ENCODE measurements around the gene EXOC7.

Gene EXOC7

DNA sequence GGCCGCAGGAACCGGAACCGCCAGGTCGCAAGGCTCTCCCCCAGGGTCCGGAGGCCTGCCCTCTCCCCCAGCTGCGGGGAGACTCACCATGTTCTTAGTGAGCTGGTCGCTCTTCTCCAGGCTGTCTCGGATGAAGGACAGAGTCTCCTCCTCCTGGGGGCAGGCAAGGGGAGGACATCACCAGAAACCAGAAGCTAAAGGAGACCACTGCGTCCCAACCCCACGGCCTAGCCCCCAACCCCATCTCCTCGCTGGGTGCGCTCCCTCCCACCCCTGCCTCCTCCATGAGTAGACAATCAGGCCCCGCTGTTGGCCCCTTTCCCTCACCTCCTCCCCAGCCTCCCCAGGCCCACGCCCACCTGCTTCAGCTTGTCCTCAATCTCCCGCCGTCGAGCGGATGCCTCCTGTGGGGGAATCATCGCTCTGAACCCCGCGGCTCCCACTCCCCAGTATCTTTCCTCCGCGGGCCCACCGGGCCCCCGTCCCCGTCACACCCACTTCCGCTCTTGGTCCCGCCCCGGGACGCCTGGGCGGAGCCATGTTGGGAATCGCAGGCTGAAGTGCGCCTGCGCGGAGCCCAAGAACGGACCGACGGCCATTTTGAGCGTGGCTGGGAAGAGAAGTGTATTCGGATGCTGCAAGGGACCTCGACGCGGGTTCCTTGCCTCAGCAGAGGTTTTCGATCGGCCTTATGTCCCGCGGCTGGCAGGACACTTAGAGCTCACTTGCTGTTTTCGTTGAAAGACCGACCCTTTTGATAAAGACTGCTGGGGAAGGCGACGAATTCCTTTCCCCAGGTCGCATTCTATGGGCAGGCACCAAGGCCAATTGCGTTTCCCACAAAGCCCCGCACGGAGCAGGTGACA, at the start of gene EXOC7:
EXOC7 (minus strand) TSS at position 514 of the 866 bp plus-strand sequence; CDS start at position 419, 95 bp downstream.
- DNase-seq: peak; percentile 94

DNA sequence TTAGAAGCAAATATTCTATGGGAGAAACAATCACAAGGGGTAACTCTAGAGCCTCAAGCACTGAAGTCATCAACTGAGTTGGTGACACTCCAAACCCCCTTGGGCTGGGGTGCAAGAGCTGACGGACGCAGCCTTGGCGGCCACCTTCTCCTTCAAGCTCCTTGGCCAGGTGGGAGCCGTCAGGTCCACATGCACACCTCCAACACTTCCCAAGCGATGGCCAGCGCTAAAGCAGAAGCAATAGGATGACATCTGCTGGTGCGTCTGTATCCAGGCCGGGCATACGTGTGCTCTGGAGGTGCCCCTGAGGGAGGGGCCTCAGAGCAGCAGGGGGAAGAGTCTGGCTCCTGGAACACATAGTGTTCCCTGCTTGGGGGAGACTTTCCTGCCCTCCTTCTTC, 49.6 kb upstream of the EXOC7 start:
- no peak for DNase-seq

- no peak for DNase-seq
Measured at GRCh38 chr17:76152591-76152990, 49.0 kb upstream of the EXOC7 start.

- DNase-seq: peak; percentile 45
Measured at GRCh38 chr17:76151896-76152454, 48.4 kb upstream of the EXOC7 start.

GRCh38 chr17:76150712-76151622, 47.4 kb upstream of the EXOC7 start:
- DNase-seq: no peak

GRCh38 chr17:76149214-76149613, 45.6 kb upstream of the EXOC7 start:
- no peak for DNase-seq

- DNase-seq: no peak
Measured at GRCh38 chr17:76148015-76148326, 44.4 kb upstream of the EXOC7 start.

- DNase-seq: no peak
Measured at GRCh38 chr17:76147211-76148014, 43.8 kb upstream of the EXOC7 start.

- no peak for DNase-seq
Measured at GRCh38 chr17:76146053-76146851, 42.7 kb upstream of the EXOC7 start.

DNA sequence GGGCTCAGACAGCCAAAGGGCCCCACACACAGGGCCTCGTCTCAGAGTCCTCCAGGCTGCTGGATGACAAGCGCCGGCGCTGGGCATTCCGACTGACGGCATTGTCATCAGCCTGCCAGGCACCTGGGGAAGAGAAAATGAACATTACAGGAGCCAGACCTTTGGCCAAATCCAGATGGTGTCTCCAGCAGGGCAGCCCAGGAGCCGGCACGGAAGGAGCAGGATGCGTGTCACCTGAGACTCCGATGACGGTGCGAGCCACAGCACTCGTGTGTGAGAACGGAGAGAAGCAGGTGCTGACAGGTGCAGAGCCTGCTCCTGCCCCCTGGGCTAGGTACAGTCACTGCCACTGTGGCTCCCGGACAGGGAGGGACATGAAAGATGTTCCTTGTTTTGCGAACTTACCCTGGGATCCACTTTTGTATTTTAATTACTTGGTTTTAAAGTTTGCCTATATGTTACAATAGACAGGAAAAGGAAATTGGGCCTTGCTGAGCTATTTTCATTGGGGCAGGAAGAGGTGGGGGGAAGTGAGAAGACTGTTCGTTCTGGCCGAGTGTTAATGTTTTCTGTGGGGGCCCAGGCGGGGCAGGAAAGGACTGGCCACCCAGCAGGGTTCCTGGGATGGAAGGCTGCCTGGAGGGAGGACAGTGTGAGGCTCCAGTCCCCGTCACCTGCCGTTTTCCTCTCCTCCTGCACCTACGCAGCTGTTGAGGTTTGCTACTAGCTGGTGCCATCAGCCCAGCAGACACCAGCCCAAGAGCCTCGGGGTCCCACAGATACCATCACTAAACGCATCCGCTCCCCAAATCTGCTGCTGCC, 41.9 kb upstream of the EXOC7 start:
- peak; percentile 69 for DNase-seq

DNA sequence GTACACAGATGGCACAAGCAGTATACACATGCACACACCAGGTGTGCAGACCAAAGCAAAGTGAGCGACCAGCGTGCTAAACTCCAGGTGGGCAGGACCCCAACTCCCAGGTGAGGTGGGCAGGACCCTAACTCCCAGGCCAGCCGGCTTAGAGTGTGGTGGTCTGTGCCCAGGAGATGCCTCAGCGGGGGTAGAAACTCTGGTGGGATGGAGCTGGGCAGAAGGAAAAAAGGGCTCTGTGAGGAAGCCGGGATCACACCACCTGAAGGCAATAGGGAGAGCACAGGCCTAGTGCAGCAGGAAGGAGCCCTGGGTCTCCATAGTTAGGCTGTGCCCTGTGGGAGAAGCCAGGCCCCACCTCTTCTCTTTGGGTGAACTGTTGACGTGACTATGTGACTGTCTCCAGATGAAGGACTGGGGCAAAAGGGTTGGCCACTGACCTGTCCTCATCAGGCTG, 39.0 kb upstream of the EXOC7 start:
- DNase-seq: no peak

GRCh38 chr17:76142039-76142584, 38.5 kb upstream of the EXOC7 start:
- DNase-seq: no peak

- peak; percentile 96 for DNase-seq
Measured at GRCh38 chr17:76141212-76142038, 37.8 kb upstream of the EXOC7 start, which contains the start of gene FOXJ1. Gene FOXJ1 (minus strand): TSS chr17:76141245. CDS start chr17:76140395, 850 bp downstream.

- no peak for DNase-seq
Measured at GRCh38 chr17:76140661-76141211, 37.1 kb upstream of the EXOC7 start.

GRCh38 chr17:76139801-76140660, 36.4 kb upstream of the EXOC7 start:
- DNase-seq: peak; percentile 47

GRCh38 chr17:76138896-76139752, 35.5 kb upstream of the EXOC7 start:
- no peak for DNase-seq

Data from CD4-positive, alpha-beta T cell treated with Interleukin-21 for 1 hour (primary cell).